SJCRH30 (cell line): ENCODE measurements around the gene AMH. TPM values are rescaled to one million over a fixed set of nuclear protein-coding genes. Genes with fewer than 3 reads are reported as not detected.

Experiments
- total RNA-seq: library from RNA; depleted of rRNA; stranded (reverse); fragments of >200 nt; shearing (Covaris generic); gene quantifications from 2 replicates; pipeline ENCODE4 v1.2.3, GENCODE V29; 2014; rRNA removed

The AMH gene
- total RNA-seq, 1 experiment from 2014 or later, result 11.5 TPM

Other genes starting within 250 kb of the AMH start
- gene BTBD2, start 233.6 kb upstream of the AMH start, total RNA-seq, result 13.9 and 16.2 TPM in 2 replicates
- 33.2 and 34.5 TPM in 2 replicates for gene MKNK2, start 198.1 kb upstream of the AMH start, total RNA-seq
- 6.9 and 9.2 TPM in 2 replicates for gene MOB3A, start 153.0 kb upstream of the AMH start, total RNA-seq
- gene IZUMO4, start 152.4 kb upstream of the AMH start, total RNA-seq, result 0.38 TPM in 1 of 2 replicates, not detected in the other
- gene AP3D1, start 97.8 kb upstream of the AMH start, total RNA-seq, result 101 and 107 TPM in 2 replicates
- gene DOT1L, start 85.4 kb upstream of the AMH start, total RNA-seq, result 16.2 and 18.4 TPM in 2 replicates
- 51.8 and 52.7 TPM in 2 replicates for gene PLEKHJ1, start 13.0 kb upstream of the AMH start, total RNA-seq
- 44.5 and 49.1 TPM in 2 replicates for gene SF3A2, start 12.5 kb upstream of the AMH start, total RNA-seq
- gene JSRP1, start 7.1 kb downstream of the AMH start, total RNA-seq, result 40.1 and 50.2 TPM in 2 replicates
- 0.06 and 0.10 TPM in 2 replicates for gene PEAK3, start 32.9 kb downstream of the AMH start, total RNA-seq
- gene LINGO3, start 58.8 kb downstream of the AMH start, total RNA-seq, result not detected in 2 replicates
- 179 and 185 TPM in 2 replicates for gene LSM7, start 79.3 kb downstream of the AMH start, total RNA-seq
- gene SPPL2B, start 79.4 kb downstream of the AMH start, total RNA-seq, result 7.7 and 14.3 TPM in 2 replicates
- 0.04 TPM in 1 of 2 replicates, not detected in the other for gene TMPRSS9, start 110.9 kb downstream of the AMH start, total RNA-seq
- gene TIMM13, start 178.3 kb downstream of the AMH start, total RNA-seq, result 35.7 and 49.3 TPM in 2 replicates
- gene LMNB2, start 207.6 kb downstream of the AMH start, total RNA-seq, result 152 and 160 TPM in 2 replicates
- 2.6 and 2.8 TPM in 2 replicates for gene GADD45B, start 226.8 kb downstream of the AMH start, total RNA-seq